ENCODE data around the gene MYL11.

DNA sequence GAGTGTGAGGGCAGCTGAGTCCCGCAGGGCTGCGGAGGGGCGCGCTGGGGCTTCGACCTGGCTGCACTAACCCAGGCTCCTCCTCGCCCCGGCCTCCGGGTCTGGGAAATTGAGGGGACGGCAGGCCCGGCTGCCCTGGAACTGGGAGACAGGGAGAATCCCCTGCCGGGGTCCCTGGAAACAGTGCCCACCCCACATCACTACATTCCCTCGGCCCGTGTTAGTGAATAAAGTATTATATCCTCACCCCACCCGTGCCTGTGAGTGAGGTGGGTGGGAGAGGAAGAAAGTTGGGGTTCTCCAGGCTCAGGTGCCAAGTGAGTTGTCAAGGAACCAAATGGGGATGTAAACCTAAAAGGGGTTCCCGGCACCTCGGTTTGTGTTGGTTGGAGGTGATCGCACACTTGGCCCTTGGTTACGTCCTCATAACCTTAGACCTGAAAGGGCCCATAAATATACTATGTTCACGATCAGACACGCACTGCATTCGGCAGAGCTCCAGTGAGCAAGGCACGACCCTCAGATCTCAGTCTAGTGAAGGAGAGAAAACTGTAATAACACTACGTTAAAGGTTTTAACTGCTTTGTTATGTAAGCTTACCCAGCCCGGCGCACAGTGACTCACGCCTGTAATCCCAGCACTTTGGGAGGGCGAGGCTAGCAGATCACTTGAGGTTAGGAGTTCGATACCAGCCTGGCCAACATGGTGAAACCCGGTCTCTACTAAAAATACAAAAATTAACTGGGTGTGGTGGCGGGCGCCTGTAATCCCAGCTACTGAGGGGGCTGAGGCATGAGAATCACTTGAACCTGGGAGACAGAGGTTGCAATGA is 44.0 kb downstream of the MYL11 start:
- TF ChIP-seq, protein P1, sequence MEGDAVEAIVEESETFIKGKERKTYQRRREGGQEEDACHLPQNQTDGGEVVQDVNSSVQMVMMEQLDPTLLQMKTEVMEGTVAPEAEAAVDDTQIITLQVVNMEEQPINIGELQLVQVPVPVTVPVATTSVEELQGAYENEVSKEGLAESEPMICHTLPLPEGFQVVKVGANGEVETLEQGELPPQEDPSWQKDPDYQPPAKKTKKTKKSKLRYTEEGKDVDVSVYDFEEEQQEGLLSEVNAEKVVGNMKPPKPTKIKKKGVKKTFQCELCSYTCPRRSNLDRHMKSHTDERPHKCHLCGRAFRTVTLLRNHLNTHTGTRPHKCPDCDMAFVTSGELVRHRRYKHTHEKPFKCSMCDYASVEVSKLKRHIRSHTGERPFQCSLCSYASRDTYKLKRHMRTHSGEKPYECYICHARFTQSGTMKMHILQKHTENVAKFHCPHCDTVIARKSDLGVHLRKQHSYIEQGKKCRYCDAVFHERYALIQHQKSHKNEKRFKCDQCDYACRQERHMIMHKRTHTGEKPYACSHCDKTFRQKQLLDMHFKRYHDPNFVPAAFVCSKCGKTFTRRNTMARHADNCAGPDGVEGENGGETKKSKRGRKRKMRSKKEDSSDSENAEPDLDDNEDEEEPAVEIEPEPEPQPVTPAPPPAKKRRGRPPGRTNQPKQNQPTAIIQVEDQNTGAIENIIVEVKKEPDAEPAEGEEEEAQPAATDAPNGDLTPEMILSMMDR (IDR thresholded peaks at IDR 0.05; ENCODE audit: insufficient read depth, low read length), result no peak
- TF ChIP-seq, protein P2, sequence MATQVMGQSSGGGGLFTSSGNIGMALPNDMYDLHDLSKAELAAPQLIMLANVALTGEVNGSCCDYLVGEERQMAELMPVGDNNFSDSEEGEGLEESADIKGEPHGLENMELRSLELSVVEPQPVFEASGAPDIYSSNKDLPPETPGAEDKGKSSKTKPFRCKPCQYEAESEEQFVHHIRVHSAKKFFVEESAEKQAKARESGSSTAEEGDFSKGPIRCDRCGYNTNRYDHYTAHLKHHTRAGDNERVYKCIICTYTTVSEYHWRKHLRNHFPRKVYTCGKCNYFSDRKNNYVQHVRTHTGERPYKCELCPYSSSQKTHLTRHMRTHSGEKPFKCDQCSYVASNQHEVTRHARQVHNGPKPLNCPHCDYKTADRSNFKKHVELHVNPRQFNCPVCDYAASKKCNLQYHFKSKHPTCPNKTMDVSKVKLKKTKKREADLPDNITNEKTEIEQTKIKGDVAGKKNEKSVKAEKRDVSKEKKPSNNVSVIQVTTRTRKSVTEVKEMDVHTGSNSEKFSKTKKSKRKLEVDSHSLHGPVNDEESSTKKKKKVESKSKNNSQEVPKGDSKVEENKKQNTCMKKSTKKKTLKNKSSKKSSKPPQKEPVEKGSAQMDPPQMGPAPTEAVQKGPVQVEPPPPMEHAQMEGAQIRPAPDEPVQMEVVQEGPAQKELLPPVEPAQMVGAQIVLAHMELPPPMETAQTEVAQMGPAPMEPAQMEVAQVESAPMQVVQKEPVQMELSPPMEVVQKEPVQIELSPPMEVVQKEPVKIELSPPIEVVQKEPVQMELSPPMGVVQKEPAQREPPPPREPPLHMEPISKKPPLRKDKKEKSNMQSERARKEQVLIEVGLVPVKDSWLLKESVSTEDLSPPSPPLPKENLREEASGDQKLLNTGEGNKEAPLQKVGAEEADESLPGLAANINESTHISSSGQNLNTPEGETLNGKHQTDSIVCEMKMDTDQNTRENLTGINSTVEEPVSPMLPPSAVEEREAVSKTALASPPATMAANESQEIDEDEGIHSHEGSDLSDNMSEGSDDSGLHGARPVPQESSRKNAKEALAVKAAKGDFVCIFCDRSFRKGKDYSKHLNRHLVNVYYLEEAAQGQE (IDR thresholded peaks at IDR 0.05; ENCODE audit: insufficient replicate concordance, low read depth), result no peak
- no peak for TF ChIP-seq GABPA (IDR thresholded peaks at IDR 0.05; ENCODE audit: low read depth)
- TF ChIP-seq POLR2AphosphoS5 (IDR thresholded peaks at IDR 0.05; ENCODE audit: low read depth), result no peak
- no peak for TF ChIP-seq SPI1 (IDR thresholded peaks at IDR 0.05; ENCODE audit: borderline replicate concordance, low read depth)
